ENCODE measurements around the gene AMPH. TPM values are rescaled to one million over a fixed set of nuclear protein-coding genes. Genes with fewer than 3 reads are reported as not detected.

AMPH gene
- total RNA-seq, 4 donors from 2014 or later: 2.3 to 14.7 (median 7.2) TPM

DNA sequence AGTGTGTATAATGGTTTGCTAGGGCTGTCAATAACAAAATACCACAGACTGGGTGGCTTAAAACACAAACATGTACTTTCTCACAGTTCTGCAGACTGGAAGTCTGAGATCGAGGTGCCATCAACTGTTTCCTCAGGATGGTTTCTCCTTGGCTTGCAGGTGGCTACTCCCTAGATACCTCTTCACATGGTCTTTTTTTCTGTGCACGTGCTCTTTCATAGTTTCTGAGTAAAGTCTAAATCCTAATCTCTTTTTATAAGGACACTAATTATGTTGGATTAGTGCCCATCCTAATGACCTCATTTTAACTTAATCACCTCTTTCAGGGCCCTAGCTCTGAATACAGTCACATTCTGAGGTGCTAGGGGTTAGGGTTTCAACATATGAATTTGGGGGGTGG lies 65.9 kb downstream of the AMPH start:
- no peaks in the 10 kb centered on the region for H3K36me3 ChIP-seq
- WGBS, 2 donors (ENCODE audit: low coverage in 1 of 2): 83 to 85% methylated on average over 2 of the region's 2 CpGs
- no peak overlapping the region for H3K27ac ChIP-seq
- no peak overlapping the region for H3K4me3 ChIP-seq
- no peaks in the 10 kb centered on the region for H3K9me3 ChIP-seq
- H3K4me1 ChIP-seq: no peaks in the 10 kb centered on the region
- no peak for TF ChIP-seq EP300 (IDR thresholded peaks at IDR 0.05)
- H3K27me3 ChIP-seq: no peaks in the 10 kb centered on the region
- no peak for ATAC-seq

DNA sequence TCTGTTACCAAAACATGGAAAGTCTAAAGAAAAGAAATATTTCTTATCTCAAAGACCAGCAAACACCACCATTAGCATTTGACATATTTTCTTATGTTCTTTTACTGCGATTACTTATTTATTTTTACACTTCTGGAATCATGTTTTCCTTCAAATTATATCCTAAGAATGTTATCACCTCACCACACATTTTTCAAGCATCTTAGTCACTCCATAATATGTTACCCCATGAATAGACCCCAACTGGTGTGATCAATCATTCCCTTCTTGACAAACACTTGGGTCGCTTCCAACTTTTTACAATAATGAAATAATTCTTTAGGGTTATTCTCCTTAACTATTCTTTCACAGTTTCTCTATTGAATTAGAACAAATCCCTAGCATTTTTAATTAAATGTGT lies 67.4 kb downstream of the AMPH start:
- Histone ChIP-seq H3K36me3 (no peaks in the 10 kb centered on the region), H3K27ac (no peak overlapping the region), H3K4me3 (no peak overlapping the region), H3K9me3 (no peaks in the 10 kb centered on the region), H3K4me1 (no peaks in the 10 kb centered on the region), H3K27me3 (no peaks in the 10 kb centered on the region)
- TF ChIP-seq, protein P1, sequence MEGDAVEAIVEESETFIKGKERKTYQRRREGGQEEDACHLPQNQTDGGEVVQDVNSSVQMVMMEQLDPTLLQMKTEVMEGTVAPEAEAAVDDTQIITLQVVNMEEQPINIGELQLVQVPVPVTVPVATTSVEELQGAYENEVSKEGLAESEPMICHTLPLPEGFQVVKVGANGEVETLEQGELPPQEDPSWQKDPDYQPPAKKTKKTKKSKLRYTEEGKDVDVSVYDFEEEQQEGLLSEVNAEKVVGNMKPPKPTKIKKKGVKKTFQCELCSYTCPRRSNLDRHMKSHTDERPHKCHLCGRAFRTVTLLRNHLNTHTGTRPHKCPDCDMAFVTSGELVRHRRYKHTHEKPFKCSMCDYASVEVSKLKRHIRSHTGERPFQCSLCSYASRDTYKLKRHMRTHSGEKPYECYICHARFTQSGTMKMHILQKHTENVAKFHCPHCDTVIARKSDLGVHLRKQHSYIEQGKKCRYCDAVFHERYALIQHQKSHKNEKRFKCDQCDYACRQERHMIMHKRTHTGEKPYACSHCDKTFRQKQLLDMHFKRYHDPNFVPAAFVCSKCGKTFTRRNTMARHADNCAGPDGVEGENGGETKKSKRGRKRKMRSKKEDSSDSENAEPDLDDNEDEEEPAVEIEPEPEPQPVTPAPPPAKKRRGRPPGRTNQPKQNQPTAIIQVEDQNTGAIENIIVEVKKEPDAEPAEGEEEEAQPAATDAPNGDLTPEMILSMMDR (IDR thresholded peaks at IDR 0.05): no peak
- TF ChIP-seq POLR2AphosphoS5 (IDR thresholded peaks at IDR 0.05) (no peak), EP300 (IDR thresholded peaks at IDR 0.05) (no peak), POLR2A (IDR thresholded peaks at IDR 0.05) (no peak)
- 85 to 90% methylated on average over 2 of the region's 2 CpGs for WGBS, 2 donors (ENCODE audit: low coverage in 1 of 2)
- ATAC-seq: no peak

DNA sequence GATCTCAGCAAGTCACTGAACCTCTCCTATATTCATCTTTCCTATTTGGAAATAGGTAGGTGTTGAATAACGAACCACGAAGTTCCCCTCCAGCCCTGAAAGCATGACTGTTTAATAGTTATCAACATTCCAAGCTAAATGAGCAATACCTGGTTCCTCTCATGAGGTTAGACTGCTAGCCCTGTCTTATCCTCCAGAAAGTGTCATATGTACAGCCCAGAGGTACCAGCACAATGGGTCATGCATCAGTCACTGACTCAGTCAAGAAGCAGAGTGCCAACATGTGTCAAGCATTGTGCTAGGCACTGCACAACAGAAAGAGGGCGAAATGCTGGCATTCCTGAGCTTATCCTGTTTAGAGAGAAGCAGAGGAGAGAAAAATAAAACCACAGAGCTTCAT lies 70.0 kb downstream of the AMPH start:
- no peaks in the 10 kb centered on the region for H3K27me3 ChIP-seq
- no peak for ATAC-seq
- H3K36me3 ChIP-seq: no peaks in the 10 kb centered on the region
- TF ChIP-seq, protein P1 (IDR thresholded peaks at IDR 0.05): no peak
- H3K27ac ChIP-seq: no peak overlapping the region
- H3K4me1 ChIP-seq: no peaks in the 10 kb centered on the region
- WGBS, 2 donors (ENCODE audit: low coverage in 1 of 2): 90 to 100% methylated on average over 2 of the region's 3 CpGs
- no peaks in the 10 kb centered on the region for H3K9me3 ChIP-seq
- no peak overlapping the region for H3K4me3 ChIP-seq

DNA sequence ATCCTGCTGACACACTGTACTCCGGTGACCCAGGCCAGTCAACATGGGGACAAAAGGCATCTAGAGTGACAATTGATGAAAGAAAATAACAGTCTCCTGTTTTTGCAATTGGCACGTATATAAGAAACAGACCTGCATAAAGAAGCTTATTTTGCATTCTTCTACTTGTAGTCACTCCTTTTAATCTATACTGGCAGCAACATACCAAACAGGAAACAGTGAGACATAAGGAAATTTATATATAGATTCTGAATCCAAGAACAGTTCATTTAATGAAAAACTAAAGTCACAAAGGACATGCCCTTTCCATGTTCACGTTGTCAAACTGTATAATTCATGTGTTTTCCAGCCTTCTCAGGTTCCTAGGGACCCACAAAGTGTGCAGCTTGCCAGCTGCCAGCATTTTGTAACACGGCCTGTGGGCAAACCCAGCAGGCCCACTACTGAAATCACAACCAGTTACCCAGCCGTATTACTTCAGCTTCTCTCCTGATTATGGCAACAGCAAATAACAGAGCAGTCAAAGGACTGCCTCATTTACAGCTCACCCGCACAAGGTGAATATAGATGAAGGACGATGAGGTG lies 72.3 kb downstream of the AMPH start:
- WGBS, 2 donors (ENCODE audit: low coverage in 1 of 2): 73 to 80% methylated on average over 2 to 7 of the region's 7 CpGs
- H3K27me3 ChIP-seq: no peaks in the 10 kb centered on the region
- H3K27ac ChIP-seq: no peak overlapping the region
- no peaks in the 10 kb centered on the region for H3K36me3 ChIP-seq
- no peak overlapping the region for H3K4me3 ChIP-seq
- no peaks in the 10 kb centered on the region for H3K4me1 ChIP-seq
- TF ChIP-seq POLR2A (IDR thresholded peaks at IDR 0.05) (no peak), EP300 (IDR thresholded peaks at IDR 0.05) (no peak), POLR2AphosphoS5 (IDR thresholded peaks at IDR 0.05) (no peak)
- TF ChIP-seq, protein P1 (IDR thresholded peaks at IDR 0.05): no peak
- no peaks in the 10 kb centered on the region for H3K9me3 ChIP-seq
- no peak for ATAC-seq

GRCh38 chr7:38554586-38554985 lies 76.6 kb downstream of the AMPH start:
- H3K36me3 ChIP-seq: no peaks in the 10 kb centered on the region
- H3K4me3 ChIP-seq: no peak overlapping the region
- H3K27ac ChIP-seq: no peak overlapping the region
- 83 to 86% methylated on average over 1 of the region's 1 CpG for WGBS, 2 donors (ENCODE audit: low coverage in 1 of 2)
- H3K4me1 ChIP-seq: no peaks in the 10 kb centered on the region
- TF ChIP-seq EP300 (IDR thresholded peaks at IDR 0.05) (no peak), POLR2AphosphoS5 (IDR thresholded peaks at IDR 0.05) (no peak), POLR2A (IDR thresholded peaks at IDR 0.05) (no peak)
- TF ChIP-seq, protein P1 (IDR thresholded peaks at IDR 0.05): no peak
- H3K27me3 ChIP-seq: no peaks in the 10 kb centered on the region
- no peak for ATAC-seq
- no peaks in the 10 kb centered on the region for H3K9me3 ChIP-seq

Measured in gastroesophageal sphincter (tissue), 4 donors.